Upper lobe of left lung (tissue), 6 donors: ENCODE results near the gene SLC25A6. TPM values are rescaled to one million over a fixed set of nuclear protein-coding genes. Genes with fewer than 3 reads are reported as not detected.

Experiments
- ATAC-seq, 2 donors: fragments of 200-7000 bp; cut with Tn5 transposase; one replicate each; pipeline ENCODE4 v1.9.1; 2022; ENCODE audit warnings: mild to moderate bottlenecking in 2 of 2, moderate library complexity in 2 of 2; ENCODE audit not compliant: low FRiP score in 2 of 2
- DNase-seq, 2 donors: peaks; one replicate each; pipeline ENCODE4 v3.0.0-alpha.2; 2019 to 2020
- H3K27ac ChIP-seq, 4 donors: fragments of 200-600 bp; sonication (generic); one replicate each; pipeline ENCODE4 v1.5.1; 2016 to 2019
- H3K27me3 ChIP-seq, 4 donors: fragments of 200-600 bp; sonication (generic); one replicate each; pipeline ENCODE4 v1.5.1; 2017 to 2019
- H3K36me3 ChIP-seq, 4 donors: fragments of 200-600 bp; sonication (generic); one replicate each; pipeline ENCODE4 v1.5.1; 2016 to 2019
- H3K4me1 ChIP-seq, 4 donors: fragments of 200-600 bp; sonication (generic); one replicate each; pipeline ENCODE4 v1.5.1; 2018 to 2019
- H3K4me3 ChIP-seq, 4 donors: fragments of 200-600 bp; sonication (generic); one replicate each; pipeline ENCODE4 v1.5.1; 2017 to 2019; ENCODE audit warnings: mild to moderate bottlenecking in 2 of 4, moderate library complexity in 1 of 4
- H3K9me3 ChIP-seq, 4 donors: fragments of 200-600 bp; sonication (generic); one replicate each; pipeline ENCODE4 v1.5.1; 2018 to 2019
- CTCF ChIP-seq, 6 experiments: fragments of 450-650 bp in 4 of 6; fragments of 200-600 bp in 2 of 6; sonication (generic) in 2 of 6; IDR thresholded peaks; one replicate each; pipeline ENCODE4 v1.5.1; 2016 to 2019; ENCODE audit warnings: antibody characterized with exemption in 6 of 6
- EP300 ChIP-seq, 4 donors: sonication (generic); formaldehyde crosslinking; IDR thresholded peaks; one replicate each; pipeline ENCODE4 v1.5.1; 2017; ENCODE audit warnings: antibody characterized with exemption in 4 of 4, control low read depth in 2 of 4
- POLR2A ChIP-seq, 4 donors: fragments of 450-650 bp; IDR thresholded peaks; one replicate each; pipeline ENCODE4 v1.5.1; 2016 to 2017; ENCODE audit warnings: antibody characterized with exemption in 4 of 4, mild to moderate bottlenecking in 2 of 4
- POLR2AphosphoS5 ChIP-seq, 2 donors: sonication (generic); formaldehyde crosslinking; IDR thresholded peaks; one replicate each; pipeline ENCODE4 v1.5.1; 2017; ENCODE audit warnings: antibody characterized with exemption in 2 of 2
- WGBS, 2 donors: methylation state at CpG; one replicate each; pipeline ENCODE4 v1.1.5; 2017 to 2018; 5-methylcytosine and 5-hydroxymethylcytosine counted together
- total RNA-seq, 6 donors: library from RNA; depleted of rRNA in 4 of 6; stranded (reverse); fragments of >200 nt in 4 of 6; gene quantifications; one replicate each; pipeline versions ENCODE4 v1.1.0 to v1.2.1, GENCODE V29; 2016 to 2021
- donor health status: DM: no; HTN: no; CAD: no; lungs with moderate emphysema.
- donor health status: DM: no; HTN: yes; CAD: no; lungs with severe emphysema.

SLC25A6 gene
- total RNA-seq, 6 donors from 2014 or later, result 158 to 460 (median 285) TPM

DNA sequence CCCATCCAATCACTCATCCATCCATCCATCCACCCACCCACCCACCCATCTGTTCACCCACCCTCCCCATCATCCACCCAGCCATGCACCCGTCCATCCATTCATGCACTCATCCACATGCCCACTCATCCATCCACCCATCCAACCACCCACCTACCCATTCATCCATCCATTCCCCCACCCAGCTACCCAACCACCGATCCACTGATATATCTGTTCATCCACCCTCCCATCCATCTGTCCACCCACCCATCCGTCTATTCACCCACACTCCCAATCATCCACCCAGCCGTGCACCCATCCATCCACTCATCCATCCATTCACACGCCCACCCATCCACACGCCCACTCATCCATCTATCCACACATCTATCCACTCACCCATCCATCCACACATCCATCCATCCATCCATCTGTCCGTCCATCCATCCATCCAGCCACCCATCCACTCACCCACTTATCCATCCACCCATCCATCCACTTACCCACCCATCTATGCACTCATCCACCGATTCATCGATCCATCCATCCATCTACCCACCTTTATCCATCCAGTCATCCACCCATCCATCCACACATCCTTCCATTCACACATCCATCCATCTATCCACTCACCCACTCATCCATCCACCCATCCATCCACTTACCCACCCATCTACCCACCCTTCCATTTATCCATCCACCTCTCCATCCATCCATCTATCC is 32.4 kb upstream of the SLC25A6 start:
- Histone ChIP-seq H3K4me3 (no peak overlapping the region), H3K9me3 (peaks cover 0 to 12% (median 8%) of the 10 kb centered on the region in 4 donors), H3K36me3 (peaks cover 4 to 53% (median 24%) of the 10 kb centered on the region in 4 donors), H3K4me1 (no peaks in the 10 kb centered on the region), H3K27ac (no peak overlapping the region), H3K27me3 (no peaks in the 10 kb centered on the region)
- TF ChIP-seq POLR2AphosphoS5 (IDR thresholded peaks at IDR 0.05), result no peak
- no peak for DNase-seq
- ATAC-seq, result no peak
- 74 to 76% methylated on average over 9 of the region's 9 CpGs for WGBS, 2 donors

DNA sequence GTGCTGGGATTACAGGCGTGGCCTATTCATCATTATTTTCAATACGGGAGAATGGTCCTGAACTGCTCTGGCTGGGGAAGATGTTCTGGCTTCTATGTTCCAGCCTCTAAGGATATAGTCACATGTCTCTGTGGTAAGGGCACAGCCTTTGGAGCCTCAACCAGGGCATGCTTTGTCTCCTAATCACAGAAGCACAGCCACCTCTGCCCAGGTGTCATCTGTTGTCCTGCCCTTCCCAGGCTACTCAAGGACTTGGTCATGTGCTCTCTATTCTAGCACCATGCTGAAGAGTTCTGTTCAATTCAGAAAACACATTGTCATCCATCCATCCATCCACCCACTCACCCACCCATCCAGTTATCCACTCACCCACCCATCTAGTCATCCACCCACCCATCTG is 31.3 kb upstream of the SLC25A6 start:
- Histone ChIP-seq H3K36me3 (peaks cover 4 to 64% (median 30%) of the 10 kb centered on the region in 4 donors), H3K4me3 (no peak overlapping the region), H3K4me1 (no peaks in the 10 kb centered on the region), H3K27me3 (no peaks in the 10 kb centered on the region), H3K27ac (no peak overlapping the region), H3K9me3 (peaks cover 0 to 12% (median 11%) of the 10 kb centered on the region in 4 donors)
- no peak for TF ChIP-seq CTCF (IDR thresholded peaks at IDR 0.05)
- no peak for TF ChIP-seq EP300 (IDR thresholded peaks at IDR 0.05)
- no peak for TF ChIP-seq POLR2A (IDR thresholded peaks at IDR 0.05)
- TF ChIP-seq POLR2AphosphoS5 (IDR thresholded peaks at IDR 0.05), result no peak
- WGBS, 2 donors, result 50% methylated on average over 2 of the region's 2 CpGs
- ATAC-seq (no peak), DNase-seq (no peak)

DNA sequence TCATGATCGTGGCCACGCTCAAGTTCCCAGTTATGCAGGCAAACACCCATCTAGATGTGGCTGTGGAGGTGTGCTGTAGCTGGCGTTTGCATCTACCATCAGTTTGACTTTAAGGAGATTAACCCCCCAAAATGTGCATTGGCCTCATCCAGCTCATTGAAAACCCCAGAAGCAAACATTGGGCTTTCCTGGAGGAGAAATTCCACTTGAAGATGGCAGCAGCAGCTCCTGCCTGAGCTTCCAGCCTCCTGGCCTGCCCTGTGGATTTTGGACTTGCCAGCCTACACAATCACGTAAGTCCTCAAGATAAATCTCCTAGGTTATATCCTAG is 30.2 kb upstream of the SLC25A6 start:
- Histone ChIP-seq H3K4me1 (no peaks in the 10 kb centered on the region), H3K4me3 (no peak overlapping the region), H3K27ac (no peak overlapping the region), H3K36me3 (peaks cover 4 to 61% (median 28%) of the 10 kb centered on the region in 4 donors), H3K27me3 (no peaks in the 10 kb centered on the region), H3K9me3 (peaks cover 0 to 12% (median 11%) of the 10 kb centered on the region in 4 donors)
- DNase-seq (no peak), ATAC-seq (no peak)
- 94 to 95% methylated on average over 3 to 4 of the region's 4 CpGs for WGBS, 2 donors
- TF ChIP-seq EP300 (IDR thresholded peaks at IDR 0.05) (no peak), POLR2AphosphoS5 (IDR thresholded peaks at IDR 0.05) (no peak), CTCF (IDR thresholded peaks at IDR 0.05) (no peak), POLR2A (IDR thresholded peaks at IDR 0.05) (no peak)

DNA sequence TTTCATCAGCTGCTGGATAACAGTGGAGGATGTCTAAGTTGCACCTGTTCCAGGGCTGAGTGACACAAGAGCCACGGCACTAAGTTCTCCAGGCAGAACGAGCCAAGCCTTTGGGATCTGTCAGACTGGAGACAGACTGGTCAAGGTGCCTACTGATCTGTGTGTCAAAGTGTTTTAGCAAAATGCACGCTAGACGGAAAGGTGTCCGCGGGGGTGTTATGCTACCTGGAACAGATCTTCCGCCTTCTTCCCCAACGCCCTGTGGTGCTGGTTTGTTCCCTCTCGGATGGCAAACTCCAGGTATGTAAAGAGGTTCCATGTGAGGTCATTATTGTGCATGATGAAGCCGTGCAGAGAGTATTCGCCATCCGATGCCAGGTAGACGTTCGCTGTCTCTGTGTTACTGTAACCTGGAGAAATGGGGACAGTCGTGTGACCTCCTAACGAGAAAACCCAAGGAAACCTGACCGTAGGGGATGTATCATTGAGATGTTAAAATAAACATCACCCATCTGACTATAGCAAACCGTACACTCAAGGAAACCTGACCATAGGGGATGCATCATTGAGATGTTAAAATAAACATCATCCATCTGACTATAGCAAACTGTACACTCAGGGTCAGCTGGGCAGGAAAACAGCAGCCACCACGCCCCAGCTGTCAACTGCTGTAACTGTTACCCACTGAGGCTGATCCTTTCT is 29.7 kb upstream of the SLC25A6 start:
- Histone ChIP-seq H3K9me3 (peaks cover 0 to 12% (median 11%) of the 10 kb centered on the region in 4 donors), H3K36me3 (peaks cover 4 to 58% (median 27%) of the 10 kb centered on the region in 4 donors), H3K4me3 (no peak overlapping the region), H3K27me3 (no peaks in the 10 kb centered on the region), H3K27ac (no peak overlapping the region), H3K4me1 (no peaks in the 10 kb centered on the region)
- DNase-seq (no peak), ATAC-seq (no peak)
- 97 to 99% methylated on average over 19 of the region's 19 CpGs for WGBS, 2 donors
- no peak for TF ChIP-seq CTCF (IDR thresholded peaks at IDR 0.05)
- no peak for TF ChIP-seq POLR2AphosphoS5 (IDR thresholded peaks at IDR 0.05)
- TF ChIP-seq POLR2A (IDR thresholded peaks at IDR 0.05), result no peak
- no peak for TF ChIP-seq EP300 (IDR thresholded peaks at IDR 0.05)

DNA sequence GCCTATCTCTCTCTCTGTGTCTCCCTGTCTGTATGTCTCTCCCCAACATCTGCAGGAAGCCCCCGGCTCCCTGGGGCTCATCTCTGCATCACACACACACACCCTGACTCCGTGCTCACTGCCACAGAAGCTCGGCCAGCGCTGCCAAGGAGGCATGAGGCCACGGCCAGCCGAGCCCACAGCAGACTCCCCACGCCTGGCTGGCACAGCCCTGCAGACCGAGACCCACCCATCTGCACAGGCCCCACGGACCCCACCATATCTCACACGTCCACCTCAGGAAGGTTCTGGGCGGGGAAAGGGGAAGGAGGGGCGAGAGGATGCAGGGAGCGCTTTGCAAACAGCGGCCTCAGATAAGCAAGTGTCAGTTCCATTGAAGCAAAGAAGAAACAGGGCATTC is 28.5 kb upstream of the SLC25A6 start:
- no peak overlapping the region for H3K4me3 ChIP-seq
- no peaks in the 10 kb centered on the region for H3K27me3 ChIP-seq
- peaks cover 1 to 58% (median 22%) of the 10 kb centered on the region in 4 donors for H3K36me3 ChIP-seq
- TF ChIP-seq POLR2A (IDR thresholded peaks at IDR 0.05) (no peak), POLR2AphosphoS5 (IDR thresholded peaks at IDR 0.05) (no peak), EP300 (IDR thresholded peaks at IDR 0.05) (no peak), CTCF (IDR thresholded peaks at IDR 0.05) (no peak)
- no peaks in the 10 kb centered on the region for H3K4me1 ChIP-seq
- H3K27ac ChIP-seq, result no peak overlapping the region
- DNase-seq (no peak), ATAC-seq (no peak)
- WGBS, 2 donors, result 67 to 70% methylated on average over 12 to 14 of the region's 14 CpGs
- peaks cover 0 to 12% (median 11%) of the 10 kb centered on the region in 4 donors for H3K9me3 ChIP-seq
